HG03354 (cell line): Measurements from ENCODE around the gene CIAO2B.

Source experiments
- ATAC-seq: cut with Tn5 transposase; IDR thresholded peaks from one replicate; pipeline ENCODE4 v1.9.1; 2021; ENCODE audit warnings: mild to moderate bottlenecking; ENCODE audit not compliant: unreplicated experiment, poor library complexity, severe bottlenecking

Gene CIAO2B

GRCh38 chr16:66924527-66925321 is 9.5 kb downstream of the CIAO2B start:
- ATAC-seq: peak; percentile 48

- no peak for ATAC-seq
Observed at GRCh38 chr16:66923866-66924265, 10.3 kb downstream of the CIAO2B start.

GRCh38 chr16:66923247-66923731 is 10.9 kb downstream of the CIAO2B start:
- no peak for ATAC-seq

- no peak for ATAC-seq
Observed at GRCh38 chr16:66921729-66922450, 12.3 kb downstream of the CIAO2B start.

- no peak for ATAC-seq
Observed at GRCh38 chr16:66920924-66921680, 13.1 kb downstream of the CIAO2B start.

DNA sequence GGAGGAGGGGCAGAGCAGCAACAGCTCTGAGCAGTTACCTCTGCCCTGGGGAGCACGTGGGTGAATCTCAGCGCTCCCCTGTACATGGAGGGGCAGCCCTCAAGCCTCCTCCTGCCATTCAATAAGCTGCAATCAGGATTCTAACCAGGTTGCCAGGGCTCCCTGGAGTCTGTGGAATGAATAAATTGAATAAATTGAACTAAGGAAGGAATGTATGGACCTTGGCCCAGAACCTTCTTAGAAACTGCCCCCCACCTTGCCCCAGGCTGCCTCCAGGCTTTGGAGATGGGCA is 14.0 kb downstream of the CIAO2B start:
- ATAC-seq: no peak

- no peak for ATAC-seq
Observed at GRCh38 chr16:66919569-66920298, 14.5 kb downstream of the CIAO2B start.

GRCh38 chr16:66918803-66919568 is 15.2 kb downstream of the CIAO2B start, which contains the start of gene CDH16:
Gene CDH16 (minus strand): TSS chr16:66918885. CDS start chr16:66918065, 820 bp downstream.
- no peak for ATAC-seq

DNA sequence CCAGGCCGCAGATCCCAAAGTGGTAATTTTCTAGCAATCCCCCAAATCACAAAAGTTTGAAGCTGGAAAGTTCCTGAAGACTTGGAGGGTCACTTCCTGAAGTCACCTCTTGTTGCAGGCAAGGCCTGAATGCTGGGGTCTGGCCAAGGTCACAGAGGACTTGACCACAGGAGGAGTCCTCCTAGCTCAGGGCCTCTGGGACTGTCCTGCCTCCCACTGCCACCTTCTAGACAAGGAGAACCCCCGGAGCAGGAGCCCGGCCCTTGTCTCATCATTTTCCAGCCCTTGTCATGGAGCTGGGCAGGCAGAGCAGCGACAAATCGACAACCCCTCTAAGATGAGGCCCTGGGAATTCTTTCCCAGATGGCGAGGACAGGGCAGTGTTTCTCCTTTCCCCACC is 15.8 kb downstream of the CIAO2B start:
- no peak for ATAC-seq

GRCh38 chr16:66917741-66918140 is 16.5 kb downstream of the CIAO2B start:
- ATAC-seq: no peak

DNA sequence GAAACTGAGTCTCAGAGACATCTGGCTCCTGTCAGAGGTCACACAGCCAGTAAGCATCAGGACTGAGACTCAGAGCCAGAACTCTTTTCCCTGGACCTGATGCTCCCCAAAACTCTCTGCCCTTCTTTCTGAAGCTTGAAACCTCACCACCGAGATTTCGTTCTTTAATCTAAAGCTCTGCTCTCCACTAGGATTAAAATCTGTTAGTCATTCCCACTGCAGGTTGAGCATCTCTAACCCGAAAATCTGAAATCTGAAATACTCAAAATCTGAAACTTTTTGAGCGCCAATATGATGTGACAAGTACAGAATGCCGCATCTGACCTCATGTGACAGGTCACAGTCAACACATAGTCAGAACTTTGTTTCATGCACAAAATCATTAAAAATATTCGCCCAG is 17.7 kb downstream of the CIAO2B start:
- ATAC-seq: no peak

DNA sequence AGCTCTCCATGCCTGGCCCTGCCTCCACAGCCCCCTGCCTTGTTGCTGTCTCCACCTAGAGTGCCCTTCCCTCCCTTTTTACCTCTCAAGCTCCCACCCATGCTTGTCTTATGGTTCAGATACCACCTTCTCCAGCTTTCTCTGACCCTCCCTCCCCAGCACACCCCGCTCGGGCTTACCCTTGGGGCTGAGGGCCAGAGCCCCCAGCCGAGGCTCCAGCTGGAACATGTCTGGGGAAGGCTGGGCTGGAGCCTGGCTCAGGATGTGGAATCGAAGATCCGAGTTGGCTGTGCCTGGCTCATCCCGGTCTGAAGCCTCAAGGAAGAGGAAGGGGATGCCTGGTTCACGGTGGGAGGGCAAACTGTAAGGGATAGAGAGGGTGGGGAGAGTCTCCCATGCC is 19.2 kb downstream of the CIAO2B start:
- no peak for ATAC-seq

DNA sequence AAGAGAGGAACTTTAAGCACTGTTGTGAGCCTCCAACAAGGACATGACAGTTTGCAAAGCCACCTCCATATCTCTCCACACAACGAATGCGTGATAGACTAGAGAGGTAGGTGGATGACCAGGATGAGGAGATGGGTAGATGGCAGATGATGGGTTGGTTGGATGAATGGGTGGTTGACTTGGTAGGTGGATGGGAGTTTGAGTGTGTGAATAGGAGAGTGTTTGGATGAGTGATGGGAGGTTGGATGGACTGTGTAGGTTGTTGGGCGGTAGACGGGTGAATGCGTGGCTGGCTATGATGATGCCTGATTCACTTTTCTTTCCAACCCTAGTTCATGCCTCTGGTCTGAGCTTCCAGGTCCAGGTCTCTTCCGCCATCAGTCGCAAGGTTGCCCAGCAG is 19.7 kb downstream of the CIAO2B start:
- no peak for ATAC-seq

DNA sequence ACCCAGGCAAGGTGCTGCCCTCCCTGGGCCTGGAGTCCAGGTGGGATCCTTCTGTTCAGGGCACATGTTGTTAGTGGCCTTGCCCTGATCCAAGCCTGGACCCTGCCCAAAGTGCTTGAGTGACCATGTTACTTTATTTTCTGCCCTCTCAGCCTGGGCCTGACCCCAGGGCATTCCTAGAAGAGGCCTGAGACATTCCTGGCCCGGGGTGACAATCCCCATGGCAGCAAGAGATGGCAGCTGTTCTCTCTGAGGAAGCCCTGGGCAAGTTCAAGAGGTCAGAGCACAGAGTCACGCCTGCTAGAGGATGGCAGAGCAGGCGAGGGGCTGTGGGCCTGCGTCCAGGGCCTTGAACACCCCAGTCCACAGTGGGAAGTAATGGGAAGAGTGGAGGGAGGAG is 20.5 kb downstream of the CIAO2B start:
- no peak for ATAC-seq

GRCh38 chr16:66913081-66913480 is 21.1 kb downstream of the CIAO2B start:
- ATAC-seq: no peak

GRCh38 chr16:66911801-66912200 is 22.4 kb downstream of the CIAO2B start:
- ATAC-seq: no peak

- no peak for ATAC-seq
Observed at GRCh38 chr16:66911112-66911511, 23.1 kb downstream of the CIAO2B start.

- no peak for ATAC-seq
Observed at GRCh38 chr16:66910175-66910940, 23.8 kb downstream of the CIAO2B start.
